Endothelial cell of umbilical vein (primary cell): ENCODE data around the gene KIF15.
"Not testable (repeated sequence)": the region's sequence is repeated elsewhere in the genome, so short reads cannot be mapped to it uniquely, and the experiment has no call there.

ENCODE experiments used
- CTCF ChIP-seq, 2 donors: IDR thresholded peaks; 1 replicate in 1 of 2; 2 replicates in 1 of 2; pipeline ENCODE4 v1.5.1; 2011; ENCODE audit warnings: low read length in 2 of 2, mild to moderate bottlenecking in 2 of 2, moderate library complexity in 2 of 2, control low read depth in 1 of 2, inconsistent platforms in 1 of 2, low read depth in 1 of 2; ENCODE audit not compliant: insufficient read depth in 1 of 2; ENCODE audit errors: extremely low read depth in 1 of 2
- EZH2 ChIP-seq: IDR thresholded peaks from 2 replicates; pipeline ENCODE4 v1.6.1; 2012; ENCODE audit warnings: borderline replicate concordance, low read depth, mild to moderate bottlenecking, moderate library complexity, low read length, inconsistent platforms; ENCODE audit not compliant: severe bottlenecking
- FOS ChIP-seq: IDR thresholded peaks from 2 replicates; pipeline ENCODE4 v1.6.1; 2011; ENCODE audit warnings: mild to moderate bottlenecking, low read length, moderate library complexity, borderline replicate concordance; ENCODE audit not compliant: insufficient read depth
- GATA2 ChIP-seq: IDR thresholded peaks from 2 replicates; pipeline ENCODE4 v1.7.0; 2011; ENCODE audit warnings: low read depth, mild to moderate bottlenecking, moderate library complexity, mixed read lengths, low read length; ENCODE audit not compliant: insufficient read length, insufficient read depth
- JUN ChIP-seq: IDR thresholded peaks from 2 replicates; pipeline ENCODE4 v1.6.1; 2011; ENCODE audit warnings: borderline replicate concordance, low read depth; ENCODE audit not compliant: insufficient read length, insufficient read depth
- POLR2A ChIP-seq: IDR thresholded peaks from 2 replicates; pipeline ENCODE4 v1.6.1; 2012; ENCODE audit warnings: low read depth, mild to moderate bottlenecking, control low read depth, low read length
- POLR2AphosphoS5 ChIP-seq: IDR thresholded peaks from 2 replicates; pipeline ENCODE4 v1.6.1; 2012; ENCODE audit warnings: low read depth, mild to moderate bottlenecking, control low read depth, low read length, moderate library complexity; ENCODE audit not compliant: insufficient read depth

- TF ChIP-seq POLR2A; CTCF (IDR thresholded peaks at IDR 0.05; ENCODE audit: extremely low read depth in 1 of 2, insufficient read depth in 1 of 2, low read depth in 1 of 2, low read length in 2 of 2); POLR2AphosphoS5; FOS; EZH2; JUN; GATA2: not testable (repeated sequence)
Observed at GRCh38 chr3:44816334-44816733, 54.7 kb downstream of the KIF15 start.
